GM18951 (cell line): Measurements from ENCODE around the gene LIX1L.

Experiments used
- POLR2A ChIP-seq: IDR thresholded peaks from 4 replicates; pipeline ENCODE4 v1.6.1; 2011; ENCODE audit warnings: mild to moderate bottlenecking; ENCODE audit not compliant: insufficient read length, insufficient read depth; ENCODE audit errors: extremely low read depth
- in situ Hi-C: fragments of 300-500 bp; cut with MboI; formaldehyde crosslinking; loops from one replicate; pipeline ENCODE4 v1.12.0; 2022; ENCODE audit warnings: low sequenced_read_pairs, mixed read lengths, inconsistent platforms; ENCODE audit not compliant: unreplicated experiment

LIX1L gene

GRCh38 chr1:145963265-145964019 lies 5.6 kb upstream of the LIX1L start:
- in situ Hi-C loops: no loop called here
- no peak for TF ChIP-seq POLR2A

DNA sequence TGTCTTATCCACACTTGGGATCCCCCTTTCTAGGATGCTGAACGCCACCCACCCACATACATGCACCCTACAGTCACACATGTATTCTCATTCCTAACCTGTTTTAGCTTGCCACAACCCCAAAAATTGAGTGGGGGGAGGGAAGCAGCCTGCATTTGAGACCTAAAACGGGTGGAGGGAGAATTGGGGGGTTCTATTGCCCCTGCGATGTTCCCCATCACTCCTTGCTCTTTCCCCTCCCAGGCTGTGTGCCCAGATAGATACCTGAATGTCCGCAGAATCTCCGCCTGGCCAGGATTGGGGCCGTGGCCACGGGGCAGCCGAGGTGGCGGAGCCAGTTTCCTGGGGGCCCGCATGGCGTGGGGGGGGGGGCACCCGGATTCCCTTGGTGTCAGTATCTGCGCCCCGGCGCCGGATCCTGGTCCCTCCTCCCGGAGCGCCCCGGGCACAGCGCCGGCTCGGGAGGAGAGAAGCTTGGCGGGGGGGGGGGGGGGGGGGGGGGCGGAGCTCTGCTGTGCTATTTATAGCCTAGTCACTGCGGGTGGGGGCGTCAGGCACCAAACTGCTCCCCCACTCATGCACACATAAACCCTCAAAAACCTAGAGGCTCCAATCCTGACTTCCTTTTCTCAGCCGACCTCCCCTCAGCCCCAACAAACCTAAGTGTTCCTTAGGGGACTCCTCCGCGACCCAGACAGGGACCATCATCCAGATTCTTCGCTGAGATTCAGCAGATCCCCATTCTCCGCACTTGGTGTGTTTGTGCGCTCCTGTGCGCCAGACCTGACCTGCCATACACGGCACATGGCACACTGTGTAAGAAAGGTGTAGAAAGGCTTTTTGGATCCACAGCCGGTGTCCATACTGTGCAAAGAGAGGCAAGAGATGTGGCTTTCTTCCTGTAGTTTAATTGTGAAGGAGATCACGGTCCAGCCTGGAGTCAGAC lies 4.6 kb upstream of the LIX1L start:
- TF ChIP-seq POLR2A: peak; percentile 5
- in situ Hi-C loops: no loop called here

DNA sequence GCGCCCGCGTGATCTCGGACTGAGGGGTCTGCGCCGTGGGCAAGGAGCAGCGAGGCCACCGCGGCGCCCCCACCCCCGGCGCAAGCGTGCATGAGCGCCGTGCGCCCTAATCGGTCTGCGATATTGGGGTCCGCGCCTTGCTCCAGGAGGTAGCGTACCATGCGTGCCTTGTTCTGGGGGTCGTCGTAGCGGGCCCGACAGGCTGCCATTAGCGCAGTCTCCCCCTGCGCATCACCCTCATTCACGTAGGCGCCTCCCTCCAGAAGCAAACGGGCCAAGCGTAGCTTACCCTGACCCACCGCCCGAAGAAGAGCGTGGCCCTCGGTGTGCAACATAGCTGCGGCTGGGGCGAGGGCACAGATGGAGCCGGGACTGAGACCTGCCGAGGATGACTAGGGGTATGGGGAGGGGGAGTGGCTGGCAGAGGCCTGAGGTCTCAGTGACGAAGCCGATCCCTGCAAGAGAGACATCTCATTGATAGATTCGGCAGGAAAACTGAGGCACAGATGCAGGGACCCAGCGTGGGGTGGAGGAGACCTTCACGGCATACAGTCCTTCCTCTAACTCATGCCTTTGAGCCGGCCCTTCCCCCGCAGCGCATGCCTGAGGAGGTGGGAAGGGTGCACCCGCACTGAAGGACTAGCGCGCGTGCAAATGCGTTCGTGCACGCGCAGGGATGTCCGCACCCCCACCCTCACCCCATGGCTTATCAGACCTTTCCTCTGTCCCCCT lies 3.8 kb upstream of the LIX1L start:
- in situ Hi-C loops: no loop called here
- TF ChIP-seq POLR2A: no peak

DNA sequence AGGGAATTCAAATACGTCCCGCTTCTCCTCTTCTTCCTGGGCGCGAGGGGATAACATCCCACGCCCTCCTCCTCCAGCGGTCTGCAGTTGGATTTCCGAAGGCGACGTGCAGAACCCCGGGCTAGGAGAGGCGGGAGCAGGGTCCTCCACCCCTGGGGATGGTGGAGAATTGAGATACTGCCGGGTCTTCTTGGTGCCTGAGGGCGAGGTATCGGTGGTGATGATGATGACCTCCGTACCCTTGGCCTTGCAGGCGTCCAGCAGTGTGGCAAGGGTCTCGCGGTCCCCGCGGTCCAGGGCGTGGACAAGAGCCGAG lies 3.2 kb upstream of the LIX1L start:
- in situ Hi-C loops: no loop called here
- no peak for TF ChIP-seq POLR2A

- peak; percentile 48 for TF ChIP-seq POLR2A
- in situ Hi-C loops: no loop called here
Measured at GRCh38 chr1:145960468-145961108, 2.8 kb upstream of the LIX1L start.

DNA sequence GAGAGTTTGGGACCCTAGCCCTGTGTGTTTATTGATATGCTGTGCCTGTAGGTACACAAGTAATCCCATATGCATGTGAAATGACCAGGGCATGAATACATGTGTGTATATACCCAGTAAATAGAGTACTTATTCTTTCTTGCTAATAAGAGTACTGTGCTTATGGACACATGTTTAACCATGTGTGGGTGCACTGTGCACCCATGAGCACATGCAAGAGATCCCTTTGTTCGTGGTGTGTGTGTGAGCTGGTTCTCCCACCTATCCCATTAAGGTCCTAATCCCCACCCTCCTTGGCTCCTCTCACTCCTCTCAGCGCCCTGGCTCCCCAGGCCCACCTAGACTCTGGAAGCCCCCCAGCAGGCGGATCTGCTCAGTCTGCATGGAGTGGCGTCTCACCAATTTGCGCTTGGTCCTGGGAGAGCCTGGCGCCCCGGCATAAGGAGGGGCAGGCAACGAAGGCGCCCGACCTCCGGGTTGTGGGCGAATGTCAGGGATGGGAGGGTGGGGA lies 2.2 kb upstream of the LIX1L start:
- in situ Hi-C loops: no loop called here
- TF ChIP-seq POLR2A: no peak

DNA sequence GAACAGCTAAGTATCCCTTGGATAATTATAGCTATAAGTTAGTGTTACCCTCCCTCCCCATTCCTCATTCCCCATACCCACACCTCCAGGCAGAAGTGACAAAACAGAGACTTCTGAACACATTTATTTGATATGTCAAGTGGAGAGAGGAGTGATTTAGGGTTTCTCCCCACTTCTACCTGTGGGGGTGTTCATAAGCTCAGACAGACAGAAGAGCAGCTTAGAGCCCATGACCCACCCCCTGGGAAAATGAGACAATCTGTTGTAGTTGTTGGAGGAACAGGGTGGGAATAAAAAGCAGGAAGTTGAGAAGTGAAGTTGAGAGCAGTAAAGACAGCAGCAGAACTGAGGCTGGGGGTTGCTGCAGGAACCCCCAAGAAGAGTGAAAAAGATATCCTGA lies 1.5 kb upstream of the LIX1L start:
- TF ChIP-seq POLR2A: no peak
- in situ Hi-C loops: no loop called here

DNA sequence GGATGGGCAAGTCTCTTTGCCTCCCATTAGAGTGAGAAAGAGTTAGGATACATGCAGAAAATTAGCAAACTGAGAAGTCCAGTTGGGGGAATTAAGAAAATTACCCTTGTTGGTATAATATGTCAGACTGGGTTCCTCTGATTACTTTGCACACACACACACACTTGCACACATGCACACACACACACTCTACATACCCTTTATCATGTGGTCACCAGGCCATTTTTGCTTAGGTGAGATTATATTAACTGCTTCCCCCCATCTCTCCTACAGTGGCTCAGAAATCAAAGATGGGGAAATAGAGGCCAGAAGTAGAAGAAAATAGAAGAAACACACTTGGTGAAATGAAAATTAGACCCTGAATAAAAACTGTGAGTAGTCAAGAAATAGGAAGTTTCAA lies 917 bp upstream of the LIX1L start:
- in situ Hi-C loops: no loop called here
- TF ChIP-seq POLR2A: no peak

GRCh38 chr1:145956781-145957442 lies 905 bp downstream of the LIX1L start:
- in situ Hi-C loops: no loop called here
- no peak for TF ChIP-seq POLR2A

DNA sequence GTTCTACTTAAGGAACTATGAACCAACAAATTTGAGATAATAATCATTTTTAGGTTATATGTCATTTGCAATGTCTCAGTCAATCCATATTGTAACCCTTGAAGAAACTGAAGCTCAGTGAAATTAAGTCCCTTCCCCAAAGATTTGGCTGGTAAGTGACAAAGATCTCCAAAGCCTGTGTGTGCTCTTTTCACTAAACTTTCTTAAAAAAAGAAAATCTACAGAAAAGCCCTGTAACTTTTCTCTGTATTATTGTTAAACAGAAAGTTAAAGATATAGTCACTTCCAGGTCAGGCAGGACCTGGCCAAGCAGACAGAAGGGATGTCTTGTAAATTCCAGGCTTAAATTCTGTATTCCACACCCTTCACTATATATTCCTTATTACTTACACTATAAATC lies 1.5 kb downstream of the LIX1L start:
- no peak for TF ChIP-seq POLR2A
- in situ Hi-C loops: no loop called here

DNA sequence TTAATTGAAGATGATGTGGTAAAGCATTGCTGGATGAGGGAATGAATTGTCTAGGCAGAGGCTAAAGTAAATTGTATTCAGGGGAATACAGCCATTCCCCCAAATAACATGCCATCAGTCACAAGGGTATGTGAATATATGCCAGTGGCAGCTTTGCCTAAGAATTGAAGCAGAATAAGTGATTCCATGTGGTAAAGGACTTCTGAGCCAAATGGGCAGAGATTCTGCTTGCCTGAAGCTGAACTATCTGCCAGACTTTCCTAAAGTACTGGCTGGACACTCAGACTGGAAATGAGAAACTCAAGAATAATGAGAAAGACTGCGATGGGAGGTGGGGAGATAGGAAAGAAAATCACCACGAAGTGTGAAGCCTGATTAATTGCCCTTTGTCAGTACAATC lies 2.4 kb downstream of the LIX1L start:
- in situ Hi-C loops: no loop called here
- TF ChIP-seq POLR2A: no peak

DNA sequence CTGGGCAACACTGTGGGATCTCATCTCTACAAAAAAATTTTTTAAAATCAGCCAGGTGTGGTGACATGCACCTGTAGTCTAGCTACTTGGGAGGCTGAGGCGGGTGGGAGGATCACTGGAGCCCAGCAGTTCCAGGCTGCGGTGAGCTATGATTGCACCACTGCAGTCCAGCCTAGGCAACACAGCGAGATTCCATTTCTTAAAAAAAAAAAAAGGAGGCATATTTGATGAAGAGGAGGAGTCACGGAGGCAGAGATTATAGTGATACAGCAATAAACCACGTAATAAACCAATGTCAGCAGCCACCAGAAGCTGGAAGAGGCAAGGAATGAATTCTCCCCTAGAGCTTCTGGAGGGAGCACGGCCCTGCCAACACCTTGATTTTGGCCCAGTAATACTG lies 4.0 kb downstream of the LIX1L start:
- no peak for TF ChIP-seq POLR2A
- in situ Hi-C loops: no loop called here
